NCI-H446 (cell line): ENCODE results near the gene WWTR1.

Experiments used
- DNase-seq, 2 experiments: peaks; one replicate each; lab custom pipeline; 2025; lab: John Stamatoyannopoulos, UW

The WWTR1 gene

GRCh38 chr3:149532489-149533180, 125.2 kb downstream of the WWTR1 start:
- DNase-seq: no peak

DNA sequence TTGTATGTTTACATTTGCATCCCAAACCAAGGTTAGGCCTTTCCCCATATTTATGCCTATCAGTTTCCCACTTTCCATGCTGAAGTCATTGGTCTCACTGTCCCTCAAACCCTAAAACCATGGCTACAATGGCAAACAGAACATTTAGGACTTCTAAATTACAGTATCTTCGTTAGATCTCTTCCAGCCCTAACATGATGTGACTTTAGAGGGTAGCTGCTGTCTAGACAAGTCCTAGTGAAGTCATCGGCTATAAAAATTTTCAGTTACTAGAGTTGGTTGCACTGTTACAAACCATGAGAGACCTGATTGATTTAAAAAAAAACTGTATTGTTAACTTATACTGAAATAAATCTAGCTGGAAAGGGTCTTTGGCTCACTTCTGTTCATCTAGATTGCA, 128.7 kb downstream of the WWTR1 start:
- no peak for DNase-seq

GRCh38 chr3:149528340-149528650, 129.5 kb downstream of the WWTR1 start:
- DNase-seq: no peak

DNA sequence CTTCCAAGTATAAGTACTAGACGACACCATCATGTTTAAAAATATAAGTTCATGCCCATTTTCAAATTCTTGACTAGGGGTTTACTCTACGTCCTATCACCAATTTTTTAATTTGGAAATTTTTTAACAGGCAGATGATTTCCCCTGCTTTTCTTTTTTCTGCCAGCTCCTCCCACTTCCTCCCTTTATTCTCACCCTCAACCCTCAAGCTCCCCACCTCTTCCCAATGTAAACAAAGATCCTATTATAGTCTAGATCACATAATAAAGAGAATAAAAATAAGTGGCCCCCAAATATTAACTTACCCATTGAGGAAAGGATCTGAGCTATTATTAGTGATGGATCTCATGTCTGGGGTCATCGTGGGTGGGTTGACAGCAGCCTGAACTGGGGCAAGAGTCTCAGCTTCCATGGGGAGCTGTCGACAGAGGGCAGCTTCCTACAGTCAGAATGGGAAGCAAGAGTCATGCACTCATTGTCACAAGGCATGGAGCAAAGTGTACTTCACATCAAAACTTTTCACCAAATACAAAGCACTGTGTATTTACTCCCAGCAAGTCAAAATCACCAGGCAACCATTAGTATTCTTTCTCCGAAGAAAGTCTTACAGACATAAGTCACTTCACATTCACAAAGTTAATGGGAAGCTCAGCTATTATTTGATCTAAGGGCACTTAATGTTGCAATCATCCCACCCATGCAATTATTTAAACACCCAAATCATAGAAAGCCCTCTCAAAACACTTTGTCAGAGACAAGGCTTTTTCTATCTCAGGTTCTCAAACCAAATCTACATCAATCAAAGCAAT, 130.1 kb downstream of the WWTR1 start:
- DNase-seq: no peak

- DNase-seq: no peak
These were observed 134.1 kb downstream of the WWTR1 start for GRCh38 chr3:149523512-149524299.

DNA sequence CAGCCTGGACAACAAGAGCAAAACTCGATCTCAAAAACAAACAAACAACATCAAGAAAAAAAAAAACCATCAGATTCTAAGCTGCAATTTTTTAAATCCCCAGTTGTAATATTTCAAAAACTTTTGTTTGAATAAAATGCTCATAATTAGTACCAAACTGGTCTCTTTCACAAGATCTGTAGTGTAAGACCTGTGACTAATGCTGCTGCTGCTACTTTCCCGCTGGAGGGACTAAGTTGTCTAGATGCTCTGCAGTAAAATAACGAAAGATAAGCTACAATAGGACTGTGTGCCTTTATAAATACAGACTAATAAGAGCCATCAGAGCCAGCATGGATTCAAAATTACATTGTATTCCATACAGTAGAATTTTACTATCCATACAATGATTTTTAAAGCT, 137.9 kb downstream of the WWTR1 start:
- DNase-seq: no peak

GRCh38 chr3:149516920-149517319, 140.9 kb downstream of the WWTR1 start:
- no peak for DNase-seq

DNA sequence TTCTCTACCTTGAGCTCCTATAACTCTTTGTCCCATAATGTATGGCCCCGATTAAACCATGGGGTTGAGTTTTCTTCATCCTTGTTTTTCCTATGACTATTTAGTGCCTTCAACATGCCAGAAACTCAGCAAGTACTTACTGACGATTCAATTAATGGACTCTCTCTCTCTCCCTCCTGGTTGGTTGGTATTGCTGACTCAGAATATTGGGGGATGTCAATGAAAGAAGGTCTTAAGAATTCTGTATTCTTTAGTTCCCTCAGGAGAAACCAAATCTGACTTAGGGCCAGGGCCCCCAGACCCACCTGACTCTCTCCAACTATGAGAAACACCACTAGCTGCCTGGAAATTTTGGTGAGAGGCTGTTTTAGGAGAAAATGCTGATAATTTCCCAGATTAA, 142.6 kb downstream of the WWTR1 start:
- DNase-seq: no peak

- DNase-seq: no peak
These were observed 143.4 kb downstream of the WWTR1 start for GRCh38 chr3:149514471-149514870.

GRCh38 chr3:149512073-149512782, 145.6 kb downstream of the WWTR1 start:
- DNase-seq: peak; percentile 59 to 82

DNA sequence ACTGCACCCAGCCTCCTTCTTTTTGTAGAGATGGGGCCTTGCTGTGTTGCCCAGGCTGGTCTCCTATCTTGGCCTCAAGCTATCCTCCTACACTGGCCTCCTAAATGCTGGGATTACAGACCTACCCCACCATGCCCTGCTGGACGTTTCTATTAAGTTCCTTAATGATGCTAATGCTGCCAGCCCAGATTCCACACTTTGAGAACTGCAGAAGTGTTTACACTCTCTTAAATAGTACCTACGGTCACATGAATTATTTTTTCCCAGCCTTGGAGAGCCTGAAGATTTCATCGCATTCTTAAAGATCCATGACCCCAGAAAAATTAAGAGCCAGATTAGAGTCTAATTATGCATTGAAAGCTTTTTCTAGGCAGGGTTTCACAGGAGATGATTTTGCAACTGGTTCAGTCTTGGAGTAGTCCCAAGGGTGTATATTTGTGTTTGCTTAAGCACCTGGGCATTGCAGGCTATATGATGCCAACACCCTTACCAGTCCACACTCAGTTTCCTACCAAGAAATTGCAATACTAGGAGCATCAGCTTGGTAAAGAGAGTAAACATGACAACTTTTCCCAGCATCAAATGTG, 146.7 kb downstream of the WWTR1 start:
- DNase-seq: no peak

GRCh38 chr3:149510480-149510879, 147.3 kb downstream of the WWTR1 start:
- no peak for DNase-seq

DNA sequence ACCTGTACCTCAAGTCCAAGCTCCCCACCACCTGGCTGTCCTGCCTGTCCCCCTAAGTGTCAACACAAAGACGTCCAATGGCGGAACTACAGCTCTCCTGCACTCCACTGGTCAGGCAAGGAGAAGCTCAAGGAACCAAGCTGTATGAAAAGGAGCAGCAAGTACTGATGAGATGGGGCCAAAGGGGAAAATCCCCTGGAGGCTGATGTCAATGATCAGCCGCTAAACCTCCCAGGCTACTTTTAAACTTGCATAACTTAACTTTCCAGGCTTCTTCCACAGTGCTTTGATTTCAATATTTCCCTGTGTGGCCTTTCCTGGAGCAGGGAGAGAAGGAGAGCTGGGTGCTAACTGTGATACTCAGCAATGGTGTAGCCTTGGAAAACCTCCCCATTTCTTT, 148.3 kb downstream of the WWTR1 start:
- no peak for DNase-seq

DNA sequence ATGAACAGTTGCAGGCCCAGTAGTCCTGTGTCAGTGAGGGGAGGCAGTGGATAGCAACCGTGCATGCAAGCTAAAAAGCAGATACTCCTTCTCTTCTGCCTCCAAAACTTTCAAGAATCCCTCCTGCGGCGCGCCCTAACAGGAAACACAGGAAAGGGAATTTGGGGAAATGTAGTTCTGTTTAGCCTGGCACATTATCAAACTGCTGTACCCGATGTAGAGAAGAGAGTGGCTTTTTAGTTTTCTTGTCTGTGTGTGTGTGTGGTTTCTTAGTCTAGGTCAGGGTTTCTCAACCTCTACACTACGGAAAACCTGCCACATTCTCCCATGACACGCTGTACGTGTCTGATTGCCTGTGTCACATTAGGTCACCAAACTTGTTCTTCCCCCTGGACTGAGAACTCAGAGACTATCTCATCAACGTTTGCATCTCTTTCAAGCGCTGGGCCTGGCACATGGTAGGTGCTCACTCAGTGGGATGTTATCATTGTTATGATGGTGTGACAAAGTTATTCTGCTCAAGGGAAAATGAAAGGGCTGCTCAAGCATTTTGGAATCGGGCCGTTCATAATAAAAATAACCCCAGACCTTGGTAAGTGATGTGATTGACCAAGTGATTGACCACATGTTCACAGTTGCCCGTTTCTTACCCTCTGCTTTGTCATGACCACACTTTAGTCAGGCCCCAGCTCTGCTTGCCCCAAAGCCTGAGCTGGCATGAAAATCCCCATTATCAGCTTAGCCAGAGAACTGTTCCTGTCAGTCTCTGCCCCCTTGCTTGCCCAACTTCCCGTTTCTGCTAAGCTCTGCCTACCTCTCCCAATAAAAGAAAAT, 150.1 kb downstream of the WWTR1 start:
- DNase-seq: no peak

- no peak for DNase-seq
These were observed 150.9 kb downstream of the WWTR1 start for GRCh38 chr3:149506965-149507364.

- no peak for DNase-seq
These were observed 151.3 kb downstream of the WWTR1 start for GRCh38 chr3:149506540-149506939.

- DNase-seq: no peak
These were observed 155.4 kb downstream of the WWTR1 start for GRCh38 chr3:149502438-149502837.

DNA sequence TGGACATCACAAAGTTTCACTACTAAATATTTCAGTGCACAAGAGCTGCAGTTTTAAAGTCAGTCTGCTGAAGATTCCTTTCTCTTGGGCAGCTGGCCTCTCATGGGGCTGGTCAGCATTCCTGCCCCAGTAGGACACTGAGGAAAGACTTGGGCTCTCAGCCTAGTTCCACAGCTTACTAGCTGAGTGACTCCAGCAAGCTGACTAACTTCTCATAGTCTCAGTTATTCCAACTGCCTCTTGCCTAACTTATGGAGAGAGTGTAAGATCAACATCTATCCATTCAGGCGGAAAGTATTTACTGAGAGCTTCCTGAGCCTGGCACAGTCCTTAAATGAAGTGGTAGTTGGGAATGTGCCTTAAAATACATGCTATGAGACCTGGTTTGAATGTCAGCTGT, 156.3 kb downstream of the WWTR1 start:
- peak in 1 of 2 experiments; percentile 38 for DNase-seq

GRCh38 chr3:149497966-149498670, 159.7 kb downstream of the WWTR1 start:
- no peak for DNase-seq

- no peak for DNase-seq
These were observed 160.9 kb downstream of the WWTR1 start for GRCh38 chr3:149496891-149497290.
